ENCODE results near the gene ZNF600.
"Not testable (repeated sequence)": the region's sequence is repeated elsewhere in the genome, so short reads cannot be mapped to it uniquely, and the experiment has no call there.

ZNF600 gene

DNA sequence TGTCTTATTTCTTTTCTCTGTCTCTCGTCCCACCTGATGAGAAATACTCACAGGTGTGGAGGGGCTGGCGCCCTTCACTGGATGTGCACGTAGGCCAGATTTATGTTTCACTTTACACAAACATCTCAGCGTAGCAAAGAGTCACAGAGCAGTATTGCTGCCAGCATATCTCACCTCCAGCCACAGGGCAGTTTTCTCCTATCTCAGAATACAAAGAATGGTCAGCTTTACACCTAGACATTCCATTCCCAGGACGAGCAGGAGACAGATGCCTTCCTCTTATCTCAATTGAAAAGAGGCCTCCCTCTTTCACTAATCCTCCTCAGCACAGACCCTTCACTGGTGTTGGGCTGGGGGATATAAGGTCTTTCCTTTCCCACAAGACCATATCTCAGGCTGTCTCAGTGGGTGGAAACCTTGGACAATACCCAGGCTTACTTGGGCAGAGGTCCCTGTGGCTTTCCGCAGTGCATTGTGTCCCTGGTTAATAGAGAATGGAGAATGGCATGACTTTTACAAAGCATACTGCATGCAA lies 44.6 kb downstream of the ZNF600 start:
- no peak for DNase-seq (ENCODE audit: low read depth)

DNA sequence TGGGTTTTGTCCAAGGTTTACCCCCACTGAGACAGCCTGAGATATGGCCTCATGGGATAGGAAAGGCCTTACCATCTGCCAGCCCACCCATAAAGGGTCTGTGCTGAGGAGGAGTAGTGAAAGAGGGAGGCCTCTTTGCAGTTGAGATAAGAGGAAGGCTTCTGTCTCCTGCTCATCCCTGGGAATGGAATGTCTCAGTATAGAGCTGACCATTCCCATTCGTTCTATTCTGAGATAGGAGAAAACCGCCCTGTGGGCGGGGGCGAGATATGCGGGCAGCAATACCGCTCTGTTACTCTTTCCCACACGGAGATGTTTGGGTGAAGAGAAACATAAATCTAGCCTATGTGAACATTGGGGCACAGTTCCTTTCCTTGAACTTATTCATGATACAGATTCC lies 45.2 kb downstream of the ZNF600 start:
- DNase-seq (ENCODE audit: low read depth) = not testable (repeated sequence)

DNA sequence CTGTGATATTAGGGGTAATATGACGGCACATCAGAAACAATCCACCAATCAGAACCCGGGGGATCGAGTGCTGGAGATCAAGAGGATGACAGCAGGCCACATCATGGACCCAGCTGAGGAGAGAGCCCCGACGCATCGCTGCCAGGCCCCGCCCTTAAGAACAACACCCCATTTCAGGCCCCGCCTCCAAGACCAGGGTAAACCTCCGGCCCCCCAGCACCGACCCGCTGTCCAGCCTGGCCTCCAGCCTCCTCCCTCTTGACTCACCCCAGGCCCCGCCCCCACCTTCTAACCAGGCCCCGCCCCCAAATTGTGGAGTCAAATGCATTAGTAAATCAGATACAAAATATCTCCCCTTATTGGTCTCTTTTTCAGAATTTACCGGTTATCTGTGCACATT lies 47.0 kb downstream of the ZNF600 start:
- no peak for DNase-seq (ENCODE audit: low read depth)

DNA sequence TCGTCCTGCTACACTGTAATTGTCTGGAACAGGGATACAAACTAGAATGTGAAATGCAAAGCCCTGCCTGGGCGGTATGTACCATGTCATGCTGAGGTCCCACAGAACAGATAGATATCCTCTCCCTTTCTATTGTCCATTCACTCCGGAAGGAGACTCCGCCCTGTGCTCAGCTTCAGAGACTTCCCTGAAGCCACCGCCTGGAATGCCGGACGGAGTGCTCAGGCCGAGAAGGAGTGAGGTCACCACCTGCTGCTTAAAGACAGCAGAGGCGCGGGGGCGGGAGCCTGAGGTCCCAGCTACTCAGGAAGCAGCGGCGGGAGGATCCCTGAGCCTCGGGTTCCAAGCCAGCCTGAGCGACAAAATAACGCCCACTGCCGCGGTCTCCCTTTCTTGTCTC lies 50.9 kb downstream of the ZNF600 start:
- DNase-seq (ENCODE audit: low read depth) = peak; percentile 68

DNA sequence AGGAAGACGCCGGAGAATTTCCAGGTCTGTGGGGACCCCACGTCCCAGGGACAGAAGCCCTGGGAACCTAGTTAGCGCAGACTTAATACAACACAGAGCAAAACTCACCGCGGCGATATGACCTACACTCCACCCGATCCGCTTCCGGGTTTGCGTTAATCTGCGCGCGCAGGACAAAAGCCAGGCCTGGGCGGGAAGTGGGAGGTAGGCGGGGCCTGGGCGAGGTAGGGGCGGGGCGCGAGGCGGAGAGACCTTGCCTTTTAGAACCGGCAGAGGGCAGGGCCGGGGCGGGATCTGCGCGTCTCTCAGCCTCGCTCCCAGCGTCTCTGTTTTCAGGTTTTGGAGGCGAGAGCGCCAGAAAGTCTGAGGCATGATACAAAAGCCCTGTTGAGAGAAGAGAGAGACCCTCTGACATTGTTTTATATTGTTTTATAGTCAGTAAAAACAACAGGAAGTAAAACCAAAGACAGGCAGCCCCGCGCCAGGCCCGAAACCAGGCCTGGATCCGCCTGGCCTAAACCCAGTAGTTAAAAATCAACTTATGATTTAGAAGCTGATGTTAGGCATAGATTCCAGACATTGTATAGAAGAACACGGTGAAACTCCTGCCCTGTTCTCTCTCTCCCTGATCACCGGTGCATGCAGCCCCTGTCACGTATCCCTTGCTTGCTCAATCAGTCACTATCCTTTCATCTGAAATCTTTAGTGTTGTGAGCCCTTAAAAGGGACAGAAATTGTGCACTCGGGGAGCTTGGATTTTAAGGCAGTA lies 51.5 kb downstream of the ZNF600 start, which contains the start of gene ZNF611:
TSS of gene ZNF611 (minus strand) at position 152 of the 769 bp plus-strand sequence. CDS start 19,150 bp downstream, outside the sequence.
- DNase-seq (ENCODE audit: low read depth) = peak; percentile 94

DNA sequence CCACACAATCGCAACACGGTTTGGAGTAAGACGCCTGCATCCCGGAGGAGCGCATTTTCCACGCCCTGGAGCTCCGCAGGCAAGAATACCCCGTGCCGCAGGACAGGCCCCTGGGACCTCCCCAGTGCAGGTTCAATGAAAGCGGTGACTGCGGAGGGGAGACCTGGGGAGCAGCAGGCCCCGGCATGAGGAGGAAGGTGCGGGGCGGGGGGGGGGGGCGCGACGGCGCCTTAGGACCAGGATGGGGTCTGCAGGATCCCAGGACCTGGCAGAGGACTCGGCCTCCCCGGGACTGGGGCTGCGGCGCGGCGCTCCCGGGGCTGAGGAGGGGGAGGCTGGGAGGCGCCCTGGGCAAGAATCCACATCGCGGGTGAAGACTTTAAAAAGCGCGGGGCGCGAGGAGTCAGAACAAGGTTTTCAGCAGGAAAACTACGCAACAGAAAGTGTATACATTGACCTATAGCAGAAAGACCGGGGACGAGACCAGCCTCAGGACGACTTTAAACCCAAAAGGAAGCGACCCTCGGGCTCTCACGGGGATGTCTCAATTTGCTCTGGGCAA lies 52.2 kb downstream of the ZNF600 start:
- peak; percentile 23 for DNase-seq (ENCODE audit: low read depth)

DNA sequence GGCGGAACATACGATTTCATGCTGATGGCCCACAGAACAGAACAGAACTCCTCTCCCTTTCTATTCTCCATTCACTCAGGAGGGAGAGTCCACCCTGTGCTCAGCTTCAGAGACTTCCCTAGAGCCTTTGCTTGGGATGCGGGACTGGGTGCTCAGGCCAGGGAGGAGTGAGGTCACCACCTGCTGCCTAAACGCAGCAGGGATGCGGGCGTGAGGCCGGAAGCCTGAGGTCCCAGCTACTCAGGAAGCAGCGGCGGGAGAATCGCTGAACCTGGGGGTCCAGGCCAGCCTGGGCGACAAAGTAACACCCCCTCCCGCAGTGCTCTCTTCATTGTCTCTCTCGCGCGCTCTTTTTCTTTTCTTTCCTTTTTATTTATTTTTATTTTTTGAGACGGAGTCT lies 60.5 kb downstream of the ZNF600 start:
- DNase-seq (ENCODE audit: low read depth) = not testable (repeated sequence)

DNA sequence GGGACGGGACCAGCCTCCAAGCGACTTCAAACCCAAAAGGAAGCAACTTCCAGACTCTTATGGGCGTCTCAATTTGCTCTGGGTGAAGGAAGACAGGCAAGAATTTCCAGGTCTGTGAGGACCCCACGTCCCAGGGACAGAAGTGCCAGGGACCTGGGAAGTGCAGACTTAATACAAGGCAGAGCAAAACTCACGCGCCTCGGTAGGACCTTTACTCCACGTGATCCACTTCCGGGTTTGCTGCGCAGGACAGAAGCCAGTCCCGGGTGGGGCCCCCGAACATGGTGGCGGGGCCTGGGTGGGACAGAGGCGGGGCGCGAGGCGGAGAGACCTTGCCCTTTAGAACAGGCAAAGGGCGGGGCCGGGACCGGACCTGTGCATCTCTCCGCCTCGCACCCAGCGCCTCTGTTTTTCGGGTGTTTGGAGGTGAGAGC lies 61.0 kb downstream of the ZNF600 start:
- DNase-seq (ENCODE audit: low read depth) = no peak

DNA sequence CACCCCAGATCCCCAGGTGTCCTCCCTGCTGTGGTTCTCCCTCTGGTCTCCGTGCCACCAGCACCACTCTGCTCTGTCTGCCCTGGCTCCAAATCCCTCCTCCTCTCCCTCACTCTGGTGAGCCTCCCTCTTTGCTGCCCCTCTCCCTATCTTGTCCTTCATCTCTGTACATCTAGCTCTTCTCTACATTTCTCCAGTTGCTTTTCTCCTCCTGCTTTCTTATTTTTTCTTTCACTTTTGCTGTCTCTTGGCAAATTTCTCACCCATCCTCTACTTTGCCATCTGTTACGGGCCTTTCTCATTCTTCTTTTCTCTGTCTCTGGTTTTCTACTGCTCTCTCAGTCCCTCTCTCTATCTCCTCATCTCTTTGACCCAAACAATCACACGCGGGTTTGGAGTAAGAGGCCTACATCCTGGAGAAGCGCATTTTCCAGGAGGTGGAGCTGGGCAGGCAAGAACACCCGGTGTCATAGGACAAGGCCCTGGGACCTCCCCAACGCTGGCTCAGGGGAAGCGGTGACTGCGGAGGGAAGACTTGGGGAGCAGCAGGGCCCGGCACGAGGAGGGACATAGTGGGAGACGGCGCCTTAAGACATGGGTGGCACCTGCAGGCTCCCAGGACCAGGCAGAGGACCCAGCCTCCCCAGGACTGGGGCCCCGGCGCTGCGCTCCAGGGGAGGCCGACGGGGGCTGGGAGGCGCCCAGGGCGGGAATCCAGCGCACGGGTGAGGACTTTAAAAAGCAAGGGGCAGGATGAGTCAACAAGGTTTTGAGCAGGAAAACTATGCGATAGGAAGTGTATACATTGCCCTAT lies 61.7 kb downstream of the ZNF600 start:
- DNase-seq (ENCODE audit: low read depth) = no peak

DNA sequence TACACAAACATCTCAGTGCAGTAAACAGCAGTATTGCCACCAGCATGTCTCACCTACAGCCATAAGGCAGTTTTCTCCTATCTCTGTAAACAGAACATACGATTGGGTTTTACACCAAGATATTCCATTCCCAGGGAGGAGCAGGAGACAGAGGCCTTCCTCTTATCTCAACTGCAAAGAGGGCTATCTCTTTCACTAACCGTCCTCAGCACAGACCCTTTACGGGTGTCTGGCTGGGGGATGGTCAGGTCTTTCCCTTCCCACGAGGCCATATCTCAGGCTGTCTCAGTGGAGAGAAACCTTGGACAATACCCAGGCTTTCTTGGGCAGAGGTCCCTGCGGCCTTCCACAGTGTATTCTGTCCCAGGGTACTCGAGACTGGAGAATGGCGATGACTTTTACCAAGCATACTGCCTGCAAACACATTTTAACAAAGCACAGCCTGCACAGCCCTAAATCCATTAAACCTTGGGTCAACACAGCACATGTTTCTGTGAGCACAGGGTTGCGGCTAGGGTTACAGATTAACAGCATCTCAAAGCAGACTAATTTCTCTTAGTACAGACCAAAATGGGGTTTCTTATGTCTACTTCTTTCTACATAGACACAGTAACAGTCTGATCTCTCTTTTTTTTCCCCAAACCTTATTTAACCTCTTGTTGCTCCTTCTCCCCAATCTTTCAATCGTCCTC lies 62.5 kb downstream of the ZNF600 start:
- not testable (repeated sequence) for DNase-seq (ENCODE audit: low read depth)

DNA sequence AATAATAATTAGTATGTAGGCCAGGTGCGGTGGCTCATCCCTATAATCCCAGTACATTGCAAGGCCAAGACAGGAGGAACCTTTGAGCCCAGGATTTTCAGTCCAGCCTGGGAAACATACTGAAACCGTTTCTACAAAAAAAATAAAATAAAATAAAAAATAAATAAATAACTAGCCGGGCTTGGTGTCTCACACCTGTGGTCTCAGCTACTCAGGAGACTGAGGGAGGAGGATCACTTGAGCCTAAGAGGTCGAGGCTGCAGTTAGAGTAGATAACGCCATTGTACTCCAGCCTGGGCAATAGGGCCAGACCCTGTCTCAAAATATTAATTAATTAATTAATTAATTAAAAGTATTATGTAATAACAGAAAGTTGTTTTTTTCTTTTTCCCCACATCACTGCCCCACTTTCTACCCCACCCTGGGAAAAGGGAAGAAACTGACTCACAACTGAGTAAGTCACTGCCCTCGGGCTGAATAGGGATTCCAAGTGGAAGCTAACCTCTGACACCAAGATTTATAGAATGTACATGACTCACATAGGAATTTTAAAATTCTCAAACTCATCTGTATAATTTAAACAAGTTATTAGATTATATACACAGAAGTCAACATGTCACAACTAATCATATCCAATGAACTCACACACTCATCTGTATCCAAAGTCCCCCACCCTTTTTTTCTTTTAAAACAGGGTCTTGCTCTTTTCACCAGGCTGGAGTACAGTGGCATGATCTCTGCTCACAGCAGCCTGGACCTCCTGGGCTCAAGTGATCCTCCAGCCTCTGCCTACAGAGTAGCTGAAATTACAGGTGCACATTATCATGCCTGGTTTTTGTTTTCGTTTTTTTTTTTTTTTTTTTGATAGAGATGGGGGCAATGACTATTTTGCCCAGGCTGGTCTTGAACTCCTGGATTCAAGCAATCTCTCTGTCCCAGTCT lies 64.3 kb downstream of the ZNF600 start:
- DNase-seq (ENCODE audit: low read depth) = peak; percentile 96

DNA sequence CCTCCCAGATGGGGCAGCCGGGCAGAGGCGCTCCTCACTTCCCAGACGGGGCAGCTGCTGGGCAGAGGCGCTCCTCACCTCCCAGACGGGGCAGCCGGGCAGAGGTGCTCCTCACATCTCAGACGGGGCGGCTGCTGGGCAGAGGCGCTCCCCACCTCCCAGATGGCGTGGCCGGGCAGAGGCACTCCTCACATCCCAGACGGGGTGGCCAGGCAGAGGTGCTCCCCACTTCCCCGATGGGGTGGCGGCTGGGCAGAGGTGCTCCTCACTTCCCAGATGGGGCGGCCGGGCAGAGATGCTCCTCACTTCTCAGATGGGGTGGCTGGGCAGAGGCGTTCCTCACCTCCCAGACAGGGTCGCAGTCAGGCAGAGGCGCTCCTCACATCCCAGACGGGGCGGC lies 66.0 kb downstream of the ZNF600 start:
- not testable (repeated sequence) for DNase-seq (ENCODE audit: low read depth)

DNA sequence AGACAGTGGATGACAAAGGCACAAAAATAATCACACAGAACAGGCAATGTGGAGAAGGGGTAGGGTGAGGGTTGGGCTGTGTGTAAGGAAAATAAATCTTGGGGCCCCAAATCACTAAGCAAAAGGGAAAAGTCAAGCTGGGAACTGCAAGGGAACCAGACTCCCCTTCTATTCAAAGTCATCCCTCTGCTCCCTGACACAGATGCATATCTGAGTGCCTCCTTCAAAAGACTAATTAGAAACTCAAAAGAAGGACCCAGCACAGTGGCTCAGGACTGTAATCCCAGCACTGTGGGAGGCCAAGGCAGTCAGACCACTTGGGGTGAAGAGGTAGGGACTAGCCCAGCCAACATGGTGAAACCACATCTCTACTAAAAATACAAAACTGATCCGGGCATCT lies 70.1 kb downstream of the ZNF600 start:
- peak; percentile 3 for DNase-seq (ENCODE audit: low read depth)

DNA sequence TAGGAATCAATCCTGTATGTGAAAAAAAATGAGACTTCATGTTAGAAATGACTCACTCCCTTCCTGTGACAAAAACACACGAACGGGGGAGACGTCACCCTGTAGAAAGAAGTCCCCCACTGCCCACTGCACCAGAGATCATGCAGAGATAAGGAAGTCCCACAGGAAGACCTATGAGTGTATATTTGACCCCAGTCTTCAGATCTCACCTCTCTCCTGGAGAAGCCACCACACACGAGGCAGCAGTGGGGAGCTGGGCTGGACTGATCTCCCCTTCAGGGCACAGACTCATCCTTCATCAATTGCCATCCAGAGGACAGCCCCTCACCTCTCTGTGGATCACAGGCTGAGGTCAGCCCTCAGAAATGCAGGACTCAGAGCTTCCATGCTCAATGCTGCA lies 70.7 kb downstream of the ZNF600 start:
- peak; percentile 86 for DNase-seq (ENCODE audit: low read depth)

DNA sequence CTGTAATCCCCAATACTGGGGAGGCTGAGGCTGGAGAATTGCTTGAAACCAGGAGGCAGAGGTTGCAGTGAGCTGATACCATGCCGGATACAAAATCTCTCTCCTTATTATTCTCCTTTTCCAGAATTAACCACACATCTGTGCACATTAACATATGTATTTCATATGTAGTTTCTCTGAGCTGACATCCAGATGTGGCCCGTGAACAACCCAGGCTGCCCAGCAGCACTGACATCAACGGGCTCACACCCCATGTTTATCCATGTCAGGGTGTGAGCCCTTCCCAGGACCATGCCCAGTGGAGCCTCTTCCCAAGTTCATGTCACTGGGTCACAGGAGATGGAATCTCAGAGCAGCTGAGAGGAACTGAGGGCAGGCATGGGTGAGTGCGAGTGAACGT lies 71.3 kb downstream of the ZNF600 start:
- not testable (repeated sequence) for DNase-seq (ENCODE audit: low read depth)
